ENCODE results near the gene ERICH6B.

Gene ERICH6B

GRCh38 chr13:45587897-45588296 is 27.6 kb downstream of the ERICH6B start:
- ATAC-seq = no peak
- TF ChIP-seq BACH2 (CRISPR knock-in tag; IDR thresholded peaks at IDR 0.05; ENCODE audit: borderline replicate concordance) (no peak), POU6F1 (CRISPR knock-in tag; IDR thresholded peaks at IDR 0.05; ENCODE audit: borderline replicate concordance, low read depth) (no peak), ZNF565 (CRISPR knock-in tag; conservative IDR thresholded peaks at IDR 0.05; ENCODE audit: low read depth) (no peak), ZC3H10 (CRISPR knock-in tag; IDR thresholded peaks at IDR 0.05) (no peak), ESRRG (CRISPR knock-in tag; IDR thresholded peaks at IDR 0.05) (no peak), CREB5 (CRISPR knock-in tag; IDR thresholded peaks at IDR 0.05; ENCODE audit: low read depth) (no peak), CSDC2 (CRISPR knock-in tag; IDR thresholded peaks at IDR 0.05) (no peak), RARB (CRISPR knock-in tag; IDR thresholded peaks at IDR 0.05) (no peak), TOX (CRISPR knock-in tag; IDR thresholded peaks at IDR 0.05; ENCODE audit: borderline replicate concordance) (no peak), ZFP3 (CRISPR knock-in tag; IDR thresholded peaks at IDR 0.05) (no peak), PPARA (CRISPR knock-in tag; IDR thresholded peaks at IDR 0.05; ENCODE audit: borderline replicate concordance) (no peak), PATZ1 (CRISPR knock-in tag; IDR thresholded peaks at IDR 0.05; ENCODE audit: borderline replicate concordance) (no peak), ZNF8 (CRISPR knock-in tag; IDR thresholded peaks at IDR 0.05) (no peak), OSR1 (CRISPR knock-in tag; IDR thresholded peaks at IDR 0.05) (no peak), ARNTL (CRISPR knock-in tag; IDR thresholded peaks at IDR 0.05; ENCODE audit: borderline replicate concordance, low read depth) (no peak), SNAI2 (CRISPR knock-in tag; IDR thresholded peaks at IDR 0.05) (no peak), CSRNP3 (CRISPR knock-in tag; IDR thresholded peaks at IDR 0.05) (no peak), GLIS3 (CRISPR knock-in tag; IDR thresholded peaks at IDR 0.05) (no peak), ZFP30 (CRISPR knock-in tag; IDR thresholded peaks at IDR 0.05) (no peak), TCF4 (CRISPR knock-in tag; IDR thresholded peaks at IDR 0.05; ENCODE audit: borderline replicate concordance) (no peak)

GRCh38 chr13:45584816-45585215 is 30.7 kb downstream of the ERICH6B start:
- TF ChIP-seq ARNTL (CRISPR knock-in tag; IDR thresholded peaks at IDR 0.05; ENCODE audit: borderline replicate concordance, low read depth) (no peak), ZNF70 (CRISPR knock-in tag; IDR thresholded peaks at IDR 0.05) (no peak), CSDC2 (CRISPR knock-in tag; IDR thresholded peaks at IDR 0.05) (no peak), TSHZ2 (CRISPR knock-in tag; IDR thresholded peaks at IDR 0.05) (no peak), ZNF8 (CRISPR knock-in tag; IDR thresholded peaks at IDR 0.05) (no peak), PPARA (CRISPR knock-in tag; IDR thresholded peaks at IDR 0.05; ENCODE audit: borderline replicate concordance) (no peak), ESRRG (CRISPR knock-in tag; IDR thresholded peaks at IDR 0.05) (no peak)
- peak; percentile 67 for ATAC-seq

All from SK-N-SH treated with all-trans-retinoic acid at 6 μM for 48 hours (cell line).